ENCODE results near the gene TANGO6.
"Not testable (repeated sequence)": the region's sequence is repeated elsewhere in the genome, so short reads cannot be mapped to it uniquely, and the experiment has no call there.

Gene TANGO6

GRCh38 chr16:68833251-68833650 is 10.1 kb upstream of the TANGO6 start:
- no peak overlapping the region for H3K4me3 ChIP-seq
- intact Hi-C loops (cut with DNase I; ENCODE audit: low total_unique reads) = no loop called here
- no peak overlapping the region for H3K27ac ChIP-seq
- no peak for DNase-seq
- no peak for TF ChIP-seq CTCF (IDR thresholded peaks at IDR 0.05)
- H3K27me3 ChIP-seq = no peaks in the 10 kb centered on the region
- H3K9me3 ChIP-seq = no peaks in the 10 kb centered on the region
- peaks cover 0 to 20% (median 0%) of the 10 kb centered on the region in 3 donors for H3K36me3 ChIP-seq
- no peaks in the 10 kb centered on the region for H3K4me1 ChIP-seq

GRCh38 chr16:68834550-68834949 is 8.8 kb upstream of the TANGO6 start:
- H3K27ac ChIP-seq = no peak overlapping the region
- intact Hi-C loops (cut with DNase I; ENCODE audit: low total_unique reads) = no loop called here
- H3K27me3 ChIP-seq = no peaks in the 10 kb centered on the region
- peaks cover 0 to 17% (median 0%) of the 10 kb centered on the region in 3 donors for H3K36me3 ChIP-seq
- H3K9me3 ChIP-seq = no peaks in the 10 kb centered on the region
- H3K4me1 ChIP-seq = no peaks in the 10 kb centered on the region
- DNase-seq = no peak
- H3K4me3 ChIP-seq = no peak overlapping the region
- TF ChIP-seq CTCF (IDR thresholded peaks at IDR 0.05) = no peak

- Histone ChIP-seq H3K4me3 (no peak overlapping the region), H3K9me3 (no peaks in the 10 kb centered on the region), H3K36me3 (peaks cover 0 to 17% (median 0%) of the 10 kb centered on the region in 3 donors), H3K27me3 (no peaks in the 10 kb centered on the region), H3K27ac (no peak overlapping the region), H3K4me1 (no peaks in the 10 kb centered on the region)
- no peak for TF ChIP-seq CTCF (IDR thresholded peaks at IDR 0.05)
- DNase-seq = no peak
- intact Hi-C loops (cut with DNase I; ENCODE audit: low total_unique reads) = no loop called here
Observed at GRCh38 chr16:68835970-68836369, 7.4 kb upstream of the TANGO6 start.

- Histone ChIP-seq H3K9me3 (no peaks in the 10 kb centered on the region), H3K27ac (no peak overlapping the region), H3K4me3 (no peak overlapping the region), H3K36me3 (no peaks in the 10 kb centered on the region), H3K4me1 (peaks cover 0 to 15% (median 4%) of the 10 kb centered on the region in 4 donors), H3K27me3 (no peaks in the 10 kb centered on the region)
- no peak for DNase-seq
- no peak for TF ChIP-seq CTCF (IDR thresholded peaks at IDR 0.05)
- intact Hi-C loops (cut with DNase I; ENCODE audit: low total_unique reads) = loop anchor here (5.0 kb wide), 1 partner anchor 308 kb away; no protein-coding TSS in a partner anchor
Observed at GRCh38 chr16:68839831-68840230, 3.5 kb upstream of the TANGO6 start.

- H3K36me3 ChIP-seq, H3K27me3 ChIP-seq, H3K9me3 ChIP-seq, DNase-seq: not testable (repeated sequence)
- Histone ChIP-seq H3K4me1 (peaks cover 0 to 15% (median 4%) of the 10 kb centered on the region in 4 donors), H3K27ac (peak overlapping the region; percentile 87 to 95), H3K4me3 (peak overlapping the region; percentile 78 to 91)
- intact Hi-C loops (cut with DNase I; ENCODE audit: low total_unique reads) = loop anchor here (5.0 kb wide), 1 partner anchor 311 kb away; no protein-coding TSS in a partner anchor
Observed at GRCh38 chr16:68842964-68843481, 308 bp upstream of the TANGO6 start.

- no peak for DNase-seq
- Histone ChIP-seq H3K4me1 (peaks cover 0 to 15% (median 4%) of the 10 kb centered on the region in 4 donors), H3K9me3 (no peaks in the 10 kb centered on the region), H3K27ac (peak overlapping the region; percentile 87 to 95), H3K27me3 (no peaks in the 10 kb centered on the region), H3K36me3 (no peaks in the 10 kb centered on the region), H3K4me3 (peak overlapping the region; percentile 78 to 91)
- intact Hi-C loops (cut with DNase I; ENCODE audit: low total_unique reads) = loop anchor here (5.0 kb wide), 1 partner anchor 312 kb away; no protein-coding TSS in a partner anchor
- TF ChIP-seq CTCF (IDR thresholded peaks at IDR 0.05) = no peak
Observed at GRCh38 chr16:68844211-68844564, 857 bp downstream of the TANGO6 start.
